ENCODE data around the gene TMEM169.

Gene TMEM169

DNA sequence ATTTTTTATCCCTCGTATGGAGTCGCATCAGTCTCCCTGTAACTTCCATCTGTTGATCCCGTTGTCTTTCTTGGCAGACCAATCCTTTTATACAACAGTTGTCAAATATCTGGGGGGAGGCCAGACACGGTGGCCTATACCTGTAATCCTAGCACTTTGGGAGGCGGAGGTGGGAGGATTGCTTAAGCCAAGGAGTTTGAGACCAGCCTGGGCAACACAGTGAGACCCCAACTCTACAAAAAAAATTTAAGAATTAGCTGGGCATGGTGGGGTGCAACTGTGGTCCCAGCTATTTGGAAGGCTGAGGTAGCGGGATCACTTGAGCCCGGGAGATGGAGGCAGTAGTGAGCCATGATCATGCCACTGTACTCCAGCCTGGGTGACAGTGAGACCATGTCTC, 29.4 kb downstream of the TMEM169 start:
- H3K79me1 ChIP-seq (ENCODE audit: low read length): peaks cover 10% of the 10 kb centered on the region
- peaks cover 7% of the 10 kb centered on the region for H3K79me2 ChIP-seq (ENCODE audit: control insufficient read depth, insufficient read depth, low read length, poor library complexity)
- no peak overlapping the region for H3K9ac ChIP-seq (ENCODE audit: low read length)
- no peak overlapping the region for H4K8ac ChIP-seq (ENCODE audit: low read depth, low read length)
- no peak overlapping the region for H4K91ac ChIP-seq (ENCODE audit: low read depth, low read length)
- WGBS (ENCODE audit: extremely low coverage, insufficient coverage, insufficient read length): no CpG with 5 or more reads among the region's 7 CpGs
- no peak overlapping the region for H2BK120ac ChIP-seq (ENCODE audit: insufficient read depth, low read length, poor library complexity)
- no peak overlapping the region for H4K12ac ChIP-seq (ENCODE audit: low read depth, low read length)
- peaks cover 7 to 21% of the 10 kb centered on the region in 2 experiments for H3K36me3 ChIP-seq (ENCODE audit: control insufficient read depth in 1 of 2, insufficient read depth in 2 of 2, low read length in 2 of 2)
- H3K27ac ChIP-seq (ENCODE audit: low read depth, low read length): no peak overlapping the region
- no peak for DNase-seq
- H3K27me3 ChIP-seq (ENCODE audit: insufficient read depth, low read length): no peaks in the 10 kb centered on the region
- no peak overlapping the region for H3K18ac ChIP-seq (ENCODE audit: low read length)
- H3K9me3 ChIP-seq (ENCODE audit: insufficient read depth, low read depth, low read length): no peaks in the 10 kb centered on the region
- no peak overlapping the region for H3K4me3 ChIP-seq (ENCODE audit: low read depth, low read length)
- H3K4me2 ChIP-seq (ENCODE audit: low read length): no peak overlapping the region
- H2AFZ ChIP-seq (ENCODE audit: insufficient read depth, low read length, poor library complexity): no peak overlapping the region
- no peak overlapping the region for H3K23ac ChIP-seq (ENCODE audit: low read length)
- H2AK5ac ChIP-seq (ENCODE audit: low read length): no peak overlapping the region
- H2BK5ac ChIP-seq (ENCODE audit: low read depth, low read length, poor library complexity): no peak overlapping the region
- H3K4me1 ChIP-seq (ENCODE audit: control insufficient read depth in 1 of 2, insufficient read depth in 2 of 2, low read length in 2 of 2): peaks cover 8 to 14% of the 10 kb centered on the region in 2 experiments
- no peak overlapping the region for H2BK12ac ChIP-seq (ENCODE audit: low read length)
- H3K4ac ChIP-seq (ENCODE audit: low read depth, low read length): peak overlapping the region; percentile 18
- no peak overlapping the region for H3K14ac ChIP-seq (ENCODE audit: low read length)

- Histone ChIP-seq H2AFZ (ENCODE audit: insufficient read depth, low read length, poor library complexity) (no peak overlapping the region), H3K79me2 (ENCODE audit: control insufficient read depth, insufficient read depth, low read length, poor library complexity) (peaks cover 7% of the 10 kb centered on the region), H2BK12ac (ENCODE audit: low read length) (no peak overlapping the region), H4K8ac (ENCODE audit: low read depth, low read length) (no peak overlapping the region), H3K4me2 (ENCODE audit: low read length) (no peak overlapping the region), H3K18ac (ENCODE audit: low read length) (no peak overlapping the region), H3K9ac (ENCODE audit: low read length) (no peak overlapping the region), H2BK5ac (ENCODE audit: low read depth, low read length, poor library complexity) (no peak overlapping the region), H3K27me3 (ENCODE audit: insufficient read depth, low read length) (no peaks in the 10 kb centered on the region), H3K79me1 (ENCODE audit: low read length) (peaks cover 8% of the 10 kb centered on the region), H3K36me3 (ENCODE audit: control insufficient read depth in 1 of 2, insufficient read depth in 2 of 2, low read length in 2 of 2) (peaks cover 7 to 31% of the 10 kb centered on the region in 2 experiments), H3K27ac (ENCODE audit: low read depth, low read length) (no peak overlapping the region), H2AK5ac (ENCODE audit: low read length) (no peak overlapping the region), H3K4ac (ENCODE audit: low read depth, low read length) (peak overlapping the region; percentile 17), H4K12ac (ENCODE audit: low read depth, low read length) (no peak overlapping the region), H4K91ac (ENCODE audit: low read depth, low read length) (no peak overlapping the region), H3K9me3 (ENCODE audit: insufficient read depth, low read depth, low read length) (no peaks in the 10 kb centered on the region), H3K14ac (ENCODE audit: low read length) (no peak overlapping the region), H2BK120ac (ENCODE audit: insufficient read depth, low read length, poor library complexity) (no peak overlapping the region), H3K4me1 (ENCODE audit: control insufficient read depth in 1 of 2, insufficient read depth in 2 of 2, low read length in 2 of 2) (peaks cover 8 to 9% of the 10 kb centered on the region in 2 experiments), H3K23ac (ENCODE audit: low read length) (no peak overlapping the region), H3K4me3 (ENCODE audit: low read depth, low read length) (no peak overlapping the region)
- DNase-seq: no peak
- whole genome bisulfite sequencing (ENCODE audit: extremely low coverage, insufficient coverage, insufficient read length): no CpG with 5 or more reads among the region's 4 CpGs
Measured at GRCh38 chr2:216112926-216113325, 31.2 kb downstream of the TMEM169 start.

DNA sequence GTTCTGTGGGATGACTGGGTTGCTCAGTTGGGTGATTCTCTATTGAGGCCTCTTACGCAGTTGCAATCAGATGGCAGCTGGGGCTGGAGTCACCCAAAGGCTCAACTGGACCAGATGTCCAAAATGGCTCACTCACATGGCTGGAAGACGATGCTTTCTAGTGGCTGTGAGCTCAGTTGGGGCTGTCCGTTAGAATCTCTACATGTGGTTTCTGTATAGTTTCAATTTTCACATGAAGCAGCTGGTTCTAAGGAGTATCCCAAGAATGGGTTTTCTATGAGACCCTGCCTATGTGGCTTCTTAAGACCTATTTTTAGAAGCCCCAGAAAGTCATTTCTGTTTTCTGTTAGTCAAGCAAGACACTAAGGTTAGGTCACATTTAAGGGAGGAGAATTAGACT, 31.9 kb downstream of the TMEM169 start:
- H3K4me2 ChIP-seq (ENCODE audit: low read length): no peak overlapping the region
- H3K4me1 ChIP-seq (ENCODE audit: control insufficient read depth in 1 of 2, insufficient read depth in 2 of 2, low read length in 2 of 2): peaks cover 4 to 6% of the 10 kb centered on the region in 2 experiments
- no peak for DNase-seq
- no peak overlapping the region for H3K18ac ChIP-seq (ENCODE audit: low read length)
- H3K79me1 ChIP-seq (ENCODE audit: low read length): peaks cover 8% of the 10 kb centered on the region
- H3K9ac ChIP-seq (ENCODE audit: low read length): no peak overlapping the region
- H4K8ac ChIP-seq (ENCODE audit: low read depth, low read length): no peak overlapping the region
- no peak overlapping the region for H2BK120ac ChIP-seq (ENCODE audit: insufficient read depth, low read length, poor library complexity)
- H3K23ac ChIP-seq (ENCODE audit: low read length): no peak overlapping the region
- H4K12ac ChIP-seq (ENCODE audit: low read depth, low read length): no peak overlapping the region
- H3K36me3 ChIP-seq (ENCODE audit: control insufficient read depth in 1 of 2, insufficient read depth in 2 of 2, low read length in 2 of 2): peaks cover 7 to 37% of the 10 kb centered on the region in 2 experiments
- H3K79me2 ChIP-seq (ENCODE audit: control insufficient read depth, insufficient read depth, low read length, poor library complexity): peaks cover 7% of the 10 kb centered on the region
- no peak overlapping the region for H2BK12ac ChIP-seq (ENCODE audit: low read length)
- H2AFZ ChIP-seq (ENCODE audit: insufficient read depth, low read length, poor library complexity): no peak overlapping the region
- H2AK5ac ChIP-seq (ENCODE audit: low read length): no peak overlapping the region
- H3K27me3 ChIP-seq (ENCODE audit: insufficient read depth, low read length): no peaks in the 10 kb centered on the region
- H3K4ac ChIP-seq (ENCODE audit: low read depth, low read length): no peak overlapping the region
- H2BK5ac ChIP-seq (ENCODE audit: low read depth, low read length, poor library complexity): no peak overlapping the region
- H3K9me3 ChIP-seq (ENCODE audit: insufficient read depth, low read depth, low read length): no peaks in the 10 kb centered on the region
- H3K4me3 ChIP-seq (ENCODE audit: low read depth, low read length): no peak overlapping the region
- WGBS (ENCODE audit: extremely low coverage, insufficient coverage, insufficient read length): no CpG with 5 or more reads among the region's 3 CpGs
- no peak overlapping the region for H3K27ac ChIP-seq (ENCODE audit: low read depth, low read length)
- no peak overlapping the region for H3K14ac ChIP-seq (ENCODE audit: low read length)
- H4K91ac ChIP-seq (ENCODE audit: low read depth, low read length): no peak overlapping the region

DNA sequence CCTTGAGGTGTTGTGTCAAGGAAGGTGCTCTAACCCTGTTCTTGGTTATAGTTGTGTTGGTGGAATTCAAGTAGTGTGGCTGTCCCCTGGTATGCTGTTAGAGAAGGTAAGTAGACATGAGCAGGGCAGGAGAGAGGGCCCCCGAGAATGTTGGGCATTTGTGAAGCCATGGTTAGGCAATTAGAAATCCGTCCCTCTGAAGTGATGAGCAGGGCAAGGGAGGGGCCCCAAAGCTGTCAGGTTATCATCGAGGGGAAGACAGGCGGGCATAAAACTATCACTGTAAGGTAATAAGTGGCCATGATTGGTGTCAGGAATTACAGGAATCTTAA, 32.6 kb downstream of the TMEM169 start:
- no peak overlapping the region for H3K23ac ChIP-seq (ENCODE audit: low read length)
- H4K12ac ChIP-seq (ENCODE audit: low read depth, low read length): peak overlapping the region; percentile 35
- H3K27me3 ChIP-seq (ENCODE audit: insufficient read depth, low read length): no peaks in the 10 kb centered on the region
- H2AFZ ChIP-seq (ENCODE audit: insufficient read depth, low read length, poor library complexity): no peak overlapping the region
- H3K4me2 ChIP-seq (ENCODE audit: low read length): no peak overlapping the region
- H4K8ac ChIP-seq (ENCODE audit: low read depth, low read length): peak overlapping the region; percentile 26
- no peak overlapping the region for H3K14ac ChIP-seq (ENCODE audit: low read length)
- peaks cover 5% of the 10 kb centered on the region for H3K79me2 ChIP-seq (ENCODE audit: control insufficient read depth, insufficient read depth, low read length, poor library complexity)
- no peak for DNase-seq
- peak overlapping the region; percentile 2 for H3K27ac ChIP-seq (ENCODE audit: low read depth, low read length)
- no peak overlapping the region for H2BK12ac ChIP-seq (ENCODE audit: low read length)
- H2BK5ac ChIP-seq (ENCODE audit: low read depth, low read length, poor library complexity): no peak overlapping the region
- no peak overlapping the region for H3K4ac ChIP-seq (ENCODE audit: low read depth, low read length)
- no peak overlapping the region for H3K9ac ChIP-seq (ENCODE audit: low read length)
- no CpG with 5 or more reads among the region's 4 CpGs for WGBS (ENCODE audit: extremely low coverage, insufficient coverage, insufficient read length)
- no peak overlapping the region for H3K18ac ChIP-seq (ENCODE audit: low read length)
- H2BK120ac ChIP-seq (ENCODE audit: insufficient read depth, low read length, poor library complexity): no peak overlapping the region
- H3K79me1 ChIP-seq (ENCODE audit: low read length): peaks cover 6% of the 10 kb centered on the region
- H3K36me3 ChIP-seq (ENCODE audit: control insufficient read depth in 1 of 2, insufficient read depth in 2 of 2, low read length in 2 of 2): peaks cover 7 to 40% of the 10 kb centered on the region in 2 experiments
- H3K4me1 ChIP-seq (ENCODE audit: control insufficient read depth in 1 of 2, insufficient read depth in 2 of 2, low read length in 2 of 2): peaks cover 4 to 6% of the 10 kb centered on the region in 2 experiments
- no peak overlapping the region for H3K4me3 ChIP-seq (ENCODE audit: low read depth, low read length)
- no peak overlapping the region for H4K91ac ChIP-seq (ENCODE audit: low read depth, low read length)
- no peak overlapping the region for H2AK5ac ChIP-seq (ENCODE audit: low read length)
- no peaks in the 10 kb centered on the region for H3K9me3 ChIP-seq (ENCODE audit: insufficient read depth, low read depth, low read length)

Data from trophoblast cell (in vitro differentiated cells and primary cell).